GM23248 (cell line): Measurements from ENCODE around the gene TEX51.

Source experiments
- EZH2 ChIP-seq: fragments of 200-600 bp; sonication (generic); IDR thresholded peaks from 2 replicates; pipeline ENCODE4 v1.6.1; 2018; ENCODE audit warnings: antibody characterized with exemption, mild to moderate bottlenecking; ENCODE audit not compliant: insufficient read depth, poor library complexity, severe bottlenecking
- EZH2phosphoT487 ChIP-seq: fragments of 200-600 bp; sonication (generic); IDR thresholded peaks from 2 replicates; pipeline ENCODE4 v1.6.1; 2018; ENCODE audit warnings: antibody characterized with exemption, moderate library complexity, mild to moderate bottlenecking, low read depth; ENCODE audit not compliant: insufficient read depth

- TF ChIP-seq EZH2phosphoT487, result no peak
- no peak for TF ChIP-seq EZH2
These were observed 2.1 kb downstream of the TEX51 start for GRCh38 chr2:126900646-126901319.
